UCSD-AML1 (cell line): ENCODE results near the gene AEBP1.

Experiments
- DNase-seq: peaks from one replicate; lab custom pipeline; 2025; ENCODE audit not compliant: unreplicated experiment; lab: John Stamatoyannopoulos, UW

AEBP1 gene

GRCh38 chr7:44152971-44153947 is 49.1 kb downstream of the AEBP1 start:
- DNase-seq, result no peak

GRCh38 chr7:44153948-44154335 is 49.8 kb downstream of the AEBP1 start:
- DNase-seq, result no peak

GRCh38 chr7:44154703-44155102 is 50.6 kb downstream of the AEBP1 start:
- no peak for DNase-seq

- no peak for DNase-seq
Measured at GRCh38 chr7:44155191-44156185, 51.3 kb downstream of the AEBP1 start.

GRCh38 chr7:44156453-44157010 is 52.4 kb downstream of the AEBP1 start:
- DNase-seq, result no peak

GRCh38 chr7:44157116-44158080 is 53.3 kb downstream of the AEBP1 start:
- DNase-seq, result no peak

- no peak for DNase-seq
Measured at GRCh38 chr7:44158096-44158872, 54.1 kb downstream of the AEBP1 start.

GRCh38 chr7:44158873-44159631 is 54.9 kb downstream of the AEBP1 start:
- DNase-seq, result no peak

- no peak for DNase-seq
Measured at GRCh38 chr7:44159824-44160630, 55.9 kb downstream of the AEBP1 start.

GRCh38 chr7:44161371-44161770 is 57.2 kb downstream of the AEBP1 start:
- no peak for DNase-seq

- no peak for DNase-seq
Measured at GRCh38 chr7:44162179-44162578, 58.0 kb downstream of the AEBP1 start.

GRCh38 chr7:44162785-44163395 is 58.7 kb downstream of the AEBP1 start:
- DNase-seq, result no peak

- no peak for DNase-seq
Measured at GRCh38 chr7:44163591-44163990, 59.4 kb downstream of the AEBP1 start.
